ENCODE data around the gene GPR22.

- TF ChIP-seq POLR2AphosphoS5 (IDR thresholded peaks at IDR 0.05; ENCODE audit: low read depth, low read length) (no peak), TAF1 (IDR thresholded peaks at IDR 0.05; ENCODE audit: borderline replicate concordance, low read depth, low read length) (no peak), POLR2A (IDR thresholded peaks at IDR 0.05; ENCODE audit: low read depth, low read length) (no peak)
Measured at GRCh38 chr7:107482571-107482970, 12.7 kb downstream of the GPR22 start.
